Smooth muscle cell (in vitro differentiated cells): ENCODE results near the gene DIAPH2. TPM values are rescaled to one million over a fixed set of nuclear protein-coding genes. Genes with fewer than 3 reads are reported as not detected.

ENCODE experiments used
- DNase-seq: peaks from one replicate; lab custom pipeline; 2025; ENCODE audit not compliant: unreplicated experiment; lab: John Stamatoyannopoulos, UW
- H2AFZ ChIP-seq: fragments of 200-600 bp; sonication (generic); 2 replicates; pipeline ENCODE4 v1.6.0; 2016; ENCODE audit warnings: antibody characterized with exemption, low read depth, mild to moderate bottlenecking
- H3F3A ChIP-seq: fragments of 200-600 bp; sonication (generic); 2 replicates; pipeline ENCODE4 v1.6.0; 2017; ENCODE audit warnings: antibody characterized with exemption, low read depth
- H3K27ac ChIP-seq: fragments of 200-600 bp; sonication (generic); 2 replicates; pipeline ENCODE4 v1.5.1; 2016; ENCODE audit warnings: low read depth, mild to moderate bottlenecking
- H3K27me3 ChIP-seq: fragments of 200-600 bp; sonication (generic); 2 replicates; pipeline ENCODE4 v1.6.1; 2016; ENCODE audit warnings: low read depth, mild to moderate bottlenecking
- H3K36me3 ChIP-seq: fragments of 200-600 bp; sonication (generic); 2 replicates; pipeline ENCODE4 v1.5.1; 2016; ENCODE audit warnings: low read depth
- H3K4me1 ChIP-seq: fragments of 200-600 bp; sonication (generic); 2 replicates; pipeline ENCODE4 v1.5.1; 2016; ENCODE audit warnings: low read depth
- H3K4me2 ChIP-seq: fragments of 200-600 bp; sonication (generic); 2 replicates; pipeline ENCODE4 v1.6.0; 2016; ENCODE audit warnings: mild to moderate bottlenecking
- H3K4me3 ChIP-seq: fragments of 200-600 bp; sonication (generic); 2 replicates; pipeline ENCODE4 v1.5.1; 2016; ENCODE audit warnings: mild to moderate bottlenecking
- H3K79me2 ChIP-seq: fragments of 200-600 bp; sonication (generic); 2 replicates; pipeline ENCODE4 v1.6.0; 2016; ENCODE audit warnings: low read depth, mild to moderate bottlenecking
- H3K9ac ChIP-seq: fragments of 200-600 bp; sonication (generic); 2 replicates; pipeline ENCODE4 v1.6.0; 2016; ENCODE audit warnings: low read depth
- H3K9me3 ChIP-seq: fragments of 200-600 bp; sonication (generic); replicated peaks from 2 replicates; pipeline ENCODE4 v1.5.1; 2016; ENCODE audit warnings: low read depth
- H4K20me1 ChIP-seq: fragments of 200-600 bp; sonication (generic); 2 replicates; pipeline ENCODE4 v1.6.0; 2016; ENCODE audit warnings: low read depth
- WGBS: methylation state at CpG from one replicate; pipeline ENCODE4 v1.1.7; 2016; ENCODE audit warnings: low lambda C conversion rate; 5-methylcytosine and 5-hydroxymethylcytosine counted together
- polyA plus RNA-seq: library from polyadenylated mRNA; unstranded; fragments of >200 nt; fragmentation: Nextera tagmentation; extraction: Ambion mirVana; gene quantifications from 2 replicates; pipeline ENCODE4 v1.2.1, GENCODE V29; 2016
- total RNA-seq: library from RNA; depleted of rRNA; stranded (reverse); fragments of >200 nt; gene quantifications from 2 replicates; pipeline ENCODE4 v1.2.3, GENCODE V29; 2014
- TF ChIP-seq, protein P1 (sequence below): fragments of 200-600 bp; sonication (generic); IDR thresholded peaks from 2 replicates; pipeline ENCODE4 v1.5.1; 2017; ENCODE audit warnings: borderline replicate concordance, mild to moderate bottlenecking, antibody characterized with exemption; ENCODE audit not compliant: insufficient read depth, poor library complexity, severe bottlenecking

The DIAPH2 gene
- total and polyA plus RNA-seq, 2 experiments from 2014 or later: 12.8 to 19.9 TPM

DNA sequence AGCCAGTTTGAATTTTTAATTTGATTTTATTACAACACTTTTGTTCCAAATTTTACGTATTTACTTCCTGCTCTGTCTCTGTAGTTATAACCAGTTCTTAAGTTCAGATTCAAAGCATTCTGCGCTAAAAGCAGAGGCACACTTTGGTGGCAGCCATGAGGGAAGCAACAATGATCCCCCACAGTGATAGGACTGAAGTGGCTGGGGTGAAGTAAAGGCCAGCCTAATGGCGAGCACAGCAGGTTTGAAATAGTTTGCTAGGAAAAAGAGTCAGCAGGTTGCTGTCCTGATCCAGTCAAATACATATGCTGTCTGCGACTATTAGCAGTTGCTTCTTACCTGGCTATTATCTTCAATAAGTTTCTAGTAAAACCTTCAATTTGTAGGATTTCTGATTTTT is 375.4 kb downstream of the DIAPH2 start:
- Histone ChIP-seq H2AFZ (no peak overlapping the region), H3K4me3 (no peak overlapping the region), H3K4me1 (no peaks in the 10 kb centered on the region), H3K9me3 (no peaks in the 10 kb centered on the region), H3K27me3 (no peaks in the 10 kb centered on the region), H3K27ac (no peak overlapping the region), H3K4me2 (no peak overlapping the region), H3K36me3 (no peaks in the 10 kb centered on the region), H3F3A (no peaks in the 10 kb centered on the region), H3K9ac (no peak overlapping the region), H3K79me2 (no peaks in the 10 kb centered on the region), H4K20me1 (no peaks in the 10 kb centered on the region)
- TF ChIP-seq, protein P1, sequence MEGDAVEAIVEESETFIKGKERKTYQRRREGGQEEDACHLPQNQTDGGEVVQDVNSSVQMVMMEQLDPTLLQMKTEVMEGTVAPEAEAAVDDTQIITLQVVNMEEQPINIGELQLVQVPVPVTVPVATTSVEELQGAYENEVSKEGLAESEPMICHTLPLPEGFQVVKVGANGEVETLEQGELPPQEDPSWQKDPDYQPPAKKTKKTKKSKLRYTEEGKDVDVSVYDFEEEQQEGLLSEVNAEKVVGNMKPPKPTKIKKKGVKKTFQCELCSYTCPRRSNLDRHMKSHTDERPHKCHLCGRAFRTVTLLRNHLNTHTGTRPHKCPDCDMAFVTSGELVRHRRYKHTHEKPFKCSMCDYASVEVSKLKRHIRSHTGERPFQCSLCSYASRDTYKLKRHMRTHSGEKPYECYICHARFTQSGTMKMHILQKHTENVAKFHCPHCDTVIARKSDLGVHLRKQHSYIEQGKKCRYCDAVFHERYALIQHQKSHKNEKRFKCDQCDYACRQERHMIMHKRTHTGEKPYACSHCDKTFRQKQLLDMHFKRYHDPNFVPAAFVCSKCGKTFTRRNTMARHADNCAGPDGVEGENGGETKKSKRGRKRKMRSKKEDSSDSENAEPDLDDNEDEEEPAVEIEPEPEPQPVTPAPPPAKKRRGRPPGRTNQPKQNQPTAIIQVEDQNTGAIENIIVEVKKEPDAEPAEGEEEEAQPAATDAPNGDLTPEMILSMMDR: no peak
- 82% methylated on average over 4 of the region's 4 CpGs for WGBS
- DNase-seq: no peak

DNA sequence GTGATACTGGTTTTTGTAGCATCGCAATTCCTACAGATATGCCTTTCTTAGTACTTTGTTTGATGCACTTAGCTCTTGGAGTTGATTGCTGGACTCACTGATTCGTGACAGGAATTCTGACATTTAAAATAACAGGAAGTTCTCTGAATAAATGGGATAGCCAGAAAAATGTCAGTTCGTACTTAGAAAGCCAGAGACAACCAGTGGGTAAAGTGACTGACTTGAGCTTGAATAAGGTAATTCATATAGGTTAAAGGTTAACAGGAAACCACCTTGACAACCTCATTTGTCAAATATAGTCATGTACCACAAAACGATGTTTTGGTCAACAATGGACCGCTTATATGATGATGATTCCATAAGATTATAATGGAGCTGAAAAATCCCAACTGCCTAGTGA is 380.4 kb downstream of the DIAPH2 start:
- no peaks in the 10 kb centered on the region for H3K9me3 ChIP-seq
- 93% methylated on average over 5 of the region's 5 CpGs for WGBS

DNA sequence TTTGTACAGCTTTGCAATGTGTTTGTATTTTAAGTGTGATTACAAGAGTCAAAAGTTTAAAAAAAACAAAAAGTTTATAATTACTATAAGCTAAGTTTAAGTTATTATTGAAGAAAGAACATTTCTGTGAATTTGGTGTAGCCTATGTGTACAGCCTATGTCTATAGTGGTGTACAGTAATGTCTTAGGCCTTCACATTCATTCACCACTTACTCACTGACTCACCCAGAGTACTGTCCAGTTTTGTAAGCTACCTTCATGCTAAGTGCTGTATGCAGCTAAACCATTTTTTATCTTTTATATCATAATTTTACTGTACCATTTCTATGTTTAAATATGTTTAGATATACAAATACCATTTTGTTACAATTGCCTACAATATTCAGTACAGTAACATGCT is 381.3 kb downstream of the DIAPH2 start:
- H3F3A ChIP-seq: no peaks in the 10 kb centered on the region
- no peaks in the 10 kb centered on the region for H3K27me3 ChIP-seq
- H3K4me2 ChIP-seq: no peak overlapping the region
- H4K20me1 ChIP-seq: no peaks in the 10 kb centered on the region
- no peaks in the 10 kb centered on the region for H3K4me1 ChIP-seq
- TF ChIP-seq, protein P1: no peak
- no peaks in the 10 kb centered on the region for H3K36me3 ChIP-seq
- H2AFZ ChIP-seq: no peak overlapping the region
- no peak overlapping the region for H3K4me3 ChIP-seq
- no peak overlapping the region for H3K27ac ChIP-seq
- H3K9ac ChIP-seq: no peak overlapping the region
- no peak for DNase-seq
- no peaks in the 10 kb centered on the region for H3K9me3 ChIP-seq
- no peaks in the 10 kb centered on the region for H3K79me2 ChIP-seq

More for the DNA sequence above, 380.4 kb downstream of the DIAPH2 start:
- H3K4me2 ChIP-seq: no peak overlapping the region
- no peaks in the 10 kb centered on the region for H4K20me1 ChIP-seq
- no peak overlapping the region for H3K4me3 ChIP-seq
- H3K27ac ChIP-seq: no peak overlapping the region
- no peak overlapping the region for H2AFZ ChIP-seq
- no peaks in the 10 kb centered on the region for H3K27me3 ChIP-seq
- H3F3A ChIP-seq: no peaks in the 10 kb centered on the region
- no peaks in the 10 kb centered on the region for H3K36me3 ChIP-seq
- H3K9ac ChIP-seq: no peak overlapping the region
- no peaks in the 10 kb centered on the region for H3K4me1 ChIP-seq
- TF ChIP-seq, protein P1: no peak
- no peak for DNase-seq
- no peaks in the 10 kb centered on the region for H3K79me2 ChIP-seq

DNA sequence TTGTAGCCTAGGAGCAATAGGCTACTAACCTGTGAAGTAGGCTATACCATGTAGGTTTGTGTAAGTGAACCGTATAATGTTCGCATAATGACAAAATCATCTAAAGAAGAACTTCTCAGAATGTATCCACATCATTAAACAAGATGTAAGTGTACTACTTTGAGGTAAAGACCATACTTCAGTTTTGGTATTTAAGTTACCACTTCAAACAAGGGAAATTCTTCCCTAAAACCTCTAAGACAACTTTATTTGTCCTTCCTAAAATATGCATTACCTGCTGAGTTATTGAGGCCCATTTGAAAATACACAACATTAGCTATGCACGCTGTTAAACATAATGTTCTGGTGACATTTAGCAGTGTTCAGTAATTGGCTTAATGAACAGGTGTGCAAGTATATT is 381.7 kb downstream of the DIAPH2 start:
- no peaks in the 10 kb centered on the region for H3K9me3 ChIP-seq
- H3F3A ChIP-seq: no peaks in the 10 kb centered on the region
- H4K20me1 ChIP-seq: no peaks in the 10 kb centered on the region
- no peaks in the 10 kb centered on the region for H3K4me1 ChIP-seq
- TF ChIP-seq, protein P1: no peak
- H3K27me3 ChIP-seq: no peaks in the 10 kb centered on the region
- 74% methylated on average over 3 of the region's 3 CpGs for WGBS
- no peaks in the 10 kb centered on the region for H3K79me2 ChIP-seq
- H2AFZ ChIP-seq: no peak overlapping the region
- no peak overlapping the region for H3K9ac ChIP-seq
- H3K4me2 ChIP-seq: no peak overlapping the region
- H3K4me3 ChIP-seq: no peak overlapping the region
- no peak for DNase-seq
- no peaks in the 10 kb centered on the region for H3K36me3 ChIP-seq
- no peak overlapping the region for H3K27ac ChIP-seq
